Measurements from ENCODE around the gene SLC1A2.

Gene SLC1A2

GRCh38 chr11:35293699-35294098, 125.7 kb downstream of the SLC1A2 start:
- FAIRE-seq: no peak

GRCh38 chr11:35293035-35293434, 126.3 kb downstream of the SLC1A2 start:
- no peak for FAIRE-seq

- FAIRE-seq: no peak
Observed at GRCh38 chr11:35292279-35292678, 127.1 kb downstream of the SLC1A2 start.

GRCh38 chr11:35290876-35291275, 128.5 kb downstream of the SLC1A2 start:
- FAIRE-seq: no peak

- FAIRE-seq: no peak
Observed at GRCh38 chr11:35289821-35290220, 129.5 kb downstream of the SLC1A2 start.

GRCh38 chr11:35288817-35289541, 130.4 kb downstream of the SLC1A2 start:
- no peak for FAIRE-seq

GRCh38 chr11:35288309-35288708, 131.0 kb downstream of the SLC1A2 start:
- no peak for FAIRE-seq

- no peak for FAIRE-seq
Observed at GRCh38 chr11:35287344-35287890, 131.9 kb downstream of the SLC1A2 start.

GRCh38 chr11:35286126-35286525, 133.2 kb downstream of the SLC1A2 start:
- FAIRE-seq: no peak

- no peak for FAIRE-seq
Observed at GRCh38 chr11:35285471-35285870, 133.9 kb downstream of the SLC1A2 start.

GRCh38 chr11:35282221-35282882, 137.0 kb downstream of the SLC1A2 start:
- no peak for FAIRE-seq

GRCh38 chr11:35281169-35281688, 138.1 kb downstream of the SLC1A2 start:
- FAIRE-seq: no peak

GRCh38 chr11:35280727-35281126, 138.6 kb downstream of the SLC1A2 start:
- FAIRE-seq: no peak

GRCh38 chr11:35277827-35278226, 141.5 kb downstream of the SLC1A2 start:
- FAIRE-seq: no peak

GRCh38 chr11:35276396-35277145, 142.8 kb downstream of the SLC1A2 start:
- no peak for FAIRE-seq

GRCh38 chr11:35275786-35276170, 143.6 kb downstream of the SLC1A2 start:
- FAIRE-seq: no peak

- FAIRE-seq: no peak
Observed at GRCh38 chr11:35274909-35275785, 144.2 kb downstream of the SLC1A2 start.

GRCh38 chr11:35272391-35272902, 146.9 kb downstream of the SLC1A2 start:
- no peak for FAIRE-seq

GRCh38 chr11:35271031-35271430, 148.3 kb downstream of the SLC1A2 start:
- no peak for FAIRE-seq

GRCh38 chr11:35270342-35270741, 149.0 kb downstream of the SLC1A2 start:
- FAIRE-seq: no peak

- FAIRE-seq: no peak
Observed at GRCh38 chr11:35267504-35267903, 151.9 kb downstream of the SLC1A2 start.
